ENCODE data around the gene CHP1. TPM values are rescaled to one million over a fixed set of nuclear protein-coding genes. Genes with fewer than 3 reads are reported as not detected.

CHP1 gene
- total RNA-seq, 2 experiments from 2014 or later: 32.4 to 52.4 TPM

DNA sequence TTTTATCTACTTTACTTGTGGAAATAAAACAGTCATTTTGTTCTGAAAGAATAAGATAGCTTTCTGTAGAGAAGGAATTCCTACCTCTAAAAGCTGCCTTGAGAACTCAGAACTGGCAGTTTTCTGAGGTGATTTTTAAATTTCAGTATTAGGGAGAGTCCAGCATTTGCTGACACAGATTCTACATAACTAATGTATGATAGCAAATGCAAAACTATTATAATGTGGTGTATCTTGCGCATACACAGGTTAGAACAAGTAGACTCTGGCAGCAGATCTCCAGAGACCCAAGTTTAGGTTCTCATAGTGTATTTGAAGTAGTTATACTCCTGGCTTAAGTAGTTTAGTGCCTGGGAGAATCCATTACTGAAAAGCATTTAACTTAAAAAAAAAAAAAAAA, 70.5 kb downstream of the CHP1 start:
- POLR2A ChIA-PET: no interaction called here
- no peaks in the 10 kb centered on the region for H4K20me1 ChIP-seq (ENCODE audit: insufficient read depth, low read length)
- CTCF ChIA-PET (ENCODE audit: unreplicated experiment): no interaction called here
- no peaks in the 10 kb centered on the region for H3K9me3 ChIP-seq (ENCODE audit: low read length)
- DNase-seq (ENCODE audit: low spot score): no peak
- TF ChIP-seq EZH2phosphoT487 (IDR thresholded peaks at IDR 0.05; ENCODE audit: borderline replicate concordance, low read depth, low read length): no peak
- TF ChIP-seq, protein P1, sequence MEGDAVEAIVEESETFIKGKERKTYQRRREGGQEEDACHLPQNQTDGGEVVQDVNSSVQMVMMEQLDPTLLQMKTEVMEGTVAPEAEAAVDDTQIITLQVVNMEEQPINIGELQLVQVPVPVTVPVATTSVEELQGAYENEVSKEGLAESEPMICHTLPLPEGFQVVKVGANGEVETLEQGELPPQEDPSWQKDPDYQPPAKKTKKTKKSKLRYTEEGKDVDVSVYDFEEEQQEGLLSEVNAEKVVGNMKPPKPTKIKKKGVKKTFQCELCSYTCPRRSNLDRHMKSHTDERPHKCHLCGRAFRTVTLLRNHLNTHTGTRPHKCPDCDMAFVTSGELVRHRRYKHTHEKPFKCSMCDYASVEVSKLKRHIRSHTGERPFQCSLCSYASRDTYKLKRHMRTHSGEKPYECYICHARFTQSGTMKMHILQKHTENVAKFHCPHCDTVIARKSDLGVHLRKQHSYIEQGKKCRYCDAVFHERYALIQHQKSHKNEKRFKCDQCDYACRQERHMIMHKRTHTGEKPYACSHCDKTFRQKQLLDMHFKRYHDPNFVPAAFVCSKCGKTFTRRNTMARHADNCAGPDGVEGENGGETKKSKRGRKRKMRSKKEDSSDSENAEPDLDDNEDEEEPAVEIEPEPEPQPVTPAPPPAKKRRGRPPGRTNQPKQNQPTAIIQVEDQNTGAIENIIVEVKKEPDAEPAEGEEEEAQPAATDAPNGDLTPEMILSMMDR (conservative IDR thresholded peaks at IDR 0.05; ENCODE audit: low read length): no peak
- H3K4me2 ChIP-seq (ENCODE audit: low read length): no peak overlapping the region
- H3K9me2 ChIP-seq (ENCODE audit: insufficient read depth, low read length): no peaks in the 10 kb centered on the region
- H3K4me1 ChIP-seq (ENCODE audit: insufficient read depth, low read length, poor library complexity, severe bottlenecking): no peaks in the 10 kb centered on the region
- no peak overlapping the region for H2AFZ ChIP-seq (ENCODE audit: low read length)
- intact Hi-C loops (cut with micrococcal nuclease; ENCODE audit: unreplicated experiment): no loop called here
- no TSS peak for BruUV-seq (replicated peaks)
- no peak overlapping the region for H3K4me3 ChIP-seq (ENCODE audit: low read depth, low read length, poor library complexity, severe bottlenecking)
- H3K79me2 ChIP-seq (ENCODE audit: insufficient read depth, low read depth, low read length): peaks cover 2% of the 10 kb centered on the region; the same call in 1 of the 2 replicates
- H3K36me3 ChIP-seq (ENCODE audit: insufficient read depth, low read length): peaks cover 74% of the 10 kb centered on the region
- no peak overlapping the region for H3K27ac ChIP-seq (ENCODE audit: low read depth, low read length, poor library complexity, severe bottlenecking)

DNA sequence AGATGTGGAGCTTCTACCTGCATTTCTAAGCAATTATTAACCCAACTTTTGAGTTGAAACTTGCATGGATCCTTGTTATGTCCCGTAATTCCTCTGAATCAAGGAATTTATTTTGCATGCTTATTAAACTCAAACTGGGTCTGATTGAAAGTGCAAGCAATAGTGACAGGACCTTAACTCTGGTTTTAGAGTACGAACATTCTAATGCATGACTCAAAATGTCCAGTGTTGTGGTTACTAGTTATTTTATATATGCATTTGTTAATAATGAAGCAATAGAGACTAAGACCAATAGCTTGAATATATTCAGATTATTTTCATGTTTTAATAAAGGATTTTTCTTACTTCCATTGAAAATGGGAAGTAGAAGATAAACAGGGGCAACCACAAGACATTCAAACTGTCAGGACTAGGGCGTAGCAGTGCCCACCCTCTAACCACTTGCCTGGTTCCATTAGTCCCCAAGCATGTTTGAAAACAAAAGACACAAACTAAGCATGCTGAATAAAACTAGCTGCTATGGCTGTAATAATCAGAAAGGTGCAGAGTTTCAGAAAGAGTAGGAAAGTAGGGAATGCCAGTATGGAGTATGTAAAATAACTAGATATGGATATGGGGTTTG, 73.2 kb downstream of the CHP1 start:
- no peak for TF ChIP-seq EZH2phosphoT487 (IDR thresholded peaks at IDR 0.05; ENCODE audit: borderline replicate concordance, low read depth, low read length)
- TF ChIP-seq, protein P1 (conservative IDR thresholded peaks at IDR 0.05; ENCODE audit: low read length): no peak
- peaks cover 67% of the 10 kb centered on the region for H3K36me3 ChIP-seq (ENCODE audit: insufficient read depth, low read length)
- CTCF ChIA-PET (ENCODE audit: unreplicated experiment): no interaction called here
- no peaks in the 10 kb centered on the region for H3K9me3 ChIP-seq (ENCODE audit: low read length)
- H3K4me3 ChIP-seq (ENCODE audit: low read depth, low read length, poor library complexity, severe bottlenecking): no peak overlapping the region
- no peak for DNase-seq (ENCODE audit: low spot score)
- POLR2A ChIA-PET: no interaction called here
- BruUV-seq (replicated peaks): TSS peak; percentile 15
- no peak overlapping the region for H3K27ac ChIP-seq (ENCODE audit: low read depth, low read length, poor library complexity, severe bottlenecking)
- no peaks in the 10 kb centered on the region for H3K79me2 ChIP-seq (ENCODE audit: insufficient read depth, low read depth, low read length)
- H3K4me2 ChIP-seq (ENCODE audit: low read length): no peak overlapping the region
- no peaks in the 10 kb centered on the region for H3K9me2 ChIP-seq (ENCODE audit: insufficient read depth, low read length)
- H2AFZ ChIP-seq (ENCODE audit: low read length): no peak overlapping the region
- intact Hi-C loops (cut with micrococcal nuclease; ENCODE audit: unreplicated experiment): no loop called here
- H3K4me1 ChIP-seq (ENCODE audit: insufficient read depth, low read length, poor library complexity, severe bottlenecking): no peaks in the 10 kb centered on the region
- no peaks in the 10 kb centered on the region for H4K20me1 ChIP-seq (ENCODE audit: insufficient read depth, low read length)

- H3K9me3 ChIP-seq (ENCODE audit: low read length): no peaks in the 10 kb centered on the region
- H3K79me2 ChIP-seq (ENCODE audit: insufficient read depth, low read depth, low read length): no peaks in the 10 kb centered on the region
- H4K20me1 ChIP-seq (ENCODE audit: insufficient read depth, low read length): no peaks in the 10 kb centered on the region
- no peak overlapping the region for H3K4me2 ChIP-seq (ENCODE audit: low read length)
- CTCF ChIA-PET (ENCODE audit: unreplicated experiment): no interaction called here
- POLR2A ChIA-PET: interaction anchor here (0.5 to 1.0 kb wide), 3 partner anchors 9 to 18 kb away, joined by 3 to 4 read pairs (median 3); no protein-coding TSS in a partner anchor
- no peak overlapping the region for H2AFZ ChIP-seq (ENCODE audit: low read length)
- H3K9me2 ChIP-seq (ENCODE audit: insufficient read depth, low read length): no peaks in the 10 kb centered on the region
- peaks cover 58% of the 10 kb centered on the region for H3K36me3 ChIP-seq (ENCODE audit: insufficient read depth, low read length)
- no peaks in the 10 kb centered on the region for H3K4me1 ChIP-seq (ENCODE audit: insufficient read depth, low read length, poor library complexity, severe bottlenecking)
- no TSS peak for BruUV-seq (replicated peaks)
- no peak overlapping the region for H3K4me3 ChIP-seq (ENCODE audit: low read depth, low read length, poor library complexity, severe bottlenecking)
- intact Hi-C loops (cut with micrococcal nuclease; ENCODE audit: unreplicated experiment): no loop called here
- H3K27ac ChIP-seq (ENCODE audit: low read depth, low read length, poor library complexity, severe bottlenecking): no peak overlapping the region
- TF ChIP-seq, protein P1 (conservative IDR thresholded peaks at IDR 0.05; ENCODE audit: low read length): no peak
- TF ChIP-seq EZH2phosphoT487 (IDR thresholded peaks at IDR 0.05; ENCODE audit: borderline replicate concordance, low read depth, low read length): no peak
- DNase-seq (ENCODE audit: low spot score): no peak
These were observed 76.6 kb downstream of the CHP1 start for GRCh38 chr15:41307679-41308078.

Measured in OCI-LY7 (cell line).